LHCN-M2 (cell line): Measurements from ENCODE around the gene SLC25A17. TPM values are rescaled to one million over a fixed set of nuclear protein-coding genes. Genes with fewer than 3 reads are reported as not detected.
A peak's percentile ranks its signal among the peaks of the same experiment; 100 is the strongest.
"Not testable (repeated sequence)": the region's sequence is repeated elsewhere in the genome, so short reads cannot be mapped to it uniquely, and the experiment has no call there.

Experiments
- DNase-seq: peaks from one replicate; pipeline ENCODE4 v3.0.0-alpha.2; 2012; ENCODE audit warnings: low read depth
- total RNA-seq: library from RNA; depleted of rRNA; stranded (reverse); fragments of >200 nt; gene quantifications from 2 replicates; pipeline ENCODE4 v1.2.3, GENCODE V29; 2014

SLC25A17 gene
- total RNA-seq, 1 experiment from 2014 or later, result 28.5 TPM

DNA sequence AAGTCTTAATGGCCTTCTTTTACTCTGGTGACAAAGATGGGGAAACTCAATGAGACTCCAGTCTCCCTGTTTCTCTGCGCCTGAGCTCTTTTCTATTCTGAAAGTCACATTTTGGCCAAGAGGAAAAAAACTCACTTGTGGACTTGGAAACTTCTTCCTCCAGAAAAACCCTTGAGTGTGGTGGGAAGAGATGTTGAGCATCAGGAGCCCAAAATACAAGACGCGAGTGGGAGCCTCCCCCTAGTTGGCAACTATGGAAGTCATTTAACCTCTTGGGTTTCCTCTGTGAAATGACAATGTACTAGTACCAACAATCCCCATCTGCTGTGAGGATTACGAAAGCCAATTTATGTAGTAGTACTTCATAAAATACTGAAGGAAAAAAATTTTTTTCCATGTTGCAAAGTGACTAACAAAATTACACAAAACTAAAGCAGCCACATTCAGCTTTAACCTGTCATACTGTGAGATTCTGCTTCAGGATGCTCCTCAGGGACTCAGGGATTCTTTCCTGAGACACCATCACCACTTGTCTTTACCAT, 524 bp upstream of the SLC25A17 start:
- peak; percentile 44 for DNase-seq

DNA sequence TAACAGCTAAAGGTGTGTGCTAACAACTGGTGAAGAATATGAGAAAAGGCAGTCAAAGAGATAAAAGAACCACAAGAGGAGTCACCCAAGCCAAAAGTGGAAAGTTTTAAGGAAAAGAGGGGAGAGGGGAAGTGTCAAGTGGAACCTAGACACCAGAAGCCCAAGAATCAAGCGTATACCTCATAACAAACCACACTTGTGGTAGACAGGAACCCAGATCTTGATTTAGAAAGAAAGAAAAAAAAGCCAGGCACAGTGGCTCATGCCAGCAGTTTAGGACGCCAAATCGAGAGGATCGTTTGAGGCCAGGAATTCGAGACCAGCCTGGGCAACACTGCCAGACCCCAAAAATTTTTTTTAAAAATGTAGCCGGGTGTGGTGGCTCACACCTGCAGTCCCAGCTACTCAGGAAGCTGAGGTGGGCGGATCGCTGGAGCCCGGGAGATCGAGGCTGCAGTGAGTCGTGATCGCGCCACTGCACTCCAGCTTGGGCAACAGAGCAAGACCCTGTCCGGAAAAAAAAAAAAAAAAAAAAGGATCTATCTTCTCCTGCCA, 877 bp downstream of the SLC25A17 start:
- DNase-seq, result no peak

DNA sequence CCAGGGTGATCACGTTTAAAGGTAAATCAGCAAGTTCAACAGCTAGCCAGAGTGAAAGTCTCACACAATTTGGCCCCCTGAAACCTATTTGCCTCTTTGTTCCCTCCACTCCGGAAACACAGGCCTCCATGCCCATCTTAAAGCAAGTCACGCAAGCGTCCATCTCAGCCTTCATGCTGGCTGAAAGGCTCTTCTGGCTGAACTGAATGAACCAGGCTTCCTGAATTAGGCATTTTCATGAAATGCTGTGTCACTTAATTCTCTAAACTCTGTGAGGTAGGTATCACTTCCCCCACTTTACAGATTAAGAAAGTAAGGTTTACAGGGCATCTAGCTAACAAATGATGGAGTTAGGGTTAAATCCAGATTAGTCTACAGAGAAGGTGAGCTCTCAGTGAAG, 1.4 kb downstream of the SLC25A17 start:
- no peak for DNase-seq

DNA sequence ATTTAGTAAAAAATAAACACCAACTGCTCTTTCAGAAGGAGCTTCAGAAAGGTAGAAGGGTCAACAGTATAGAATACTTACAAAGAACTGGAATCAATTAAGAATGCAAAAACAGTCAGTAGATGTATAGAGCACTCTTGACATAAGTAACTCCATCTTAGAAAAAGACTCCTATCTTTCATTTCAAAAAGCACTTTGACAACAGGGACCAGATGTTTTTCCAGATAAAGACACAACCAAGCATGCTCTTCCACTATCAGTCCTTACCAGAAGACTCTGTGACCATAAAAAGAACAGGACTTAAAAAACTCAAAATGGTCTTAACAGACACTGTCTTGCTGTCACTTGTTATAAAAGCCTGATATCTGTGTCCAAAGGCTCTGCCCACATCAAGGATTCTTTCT, 5.2 kb downstream of the SLC25A17 start:
- DNase-seq, result no peak

DNA sequence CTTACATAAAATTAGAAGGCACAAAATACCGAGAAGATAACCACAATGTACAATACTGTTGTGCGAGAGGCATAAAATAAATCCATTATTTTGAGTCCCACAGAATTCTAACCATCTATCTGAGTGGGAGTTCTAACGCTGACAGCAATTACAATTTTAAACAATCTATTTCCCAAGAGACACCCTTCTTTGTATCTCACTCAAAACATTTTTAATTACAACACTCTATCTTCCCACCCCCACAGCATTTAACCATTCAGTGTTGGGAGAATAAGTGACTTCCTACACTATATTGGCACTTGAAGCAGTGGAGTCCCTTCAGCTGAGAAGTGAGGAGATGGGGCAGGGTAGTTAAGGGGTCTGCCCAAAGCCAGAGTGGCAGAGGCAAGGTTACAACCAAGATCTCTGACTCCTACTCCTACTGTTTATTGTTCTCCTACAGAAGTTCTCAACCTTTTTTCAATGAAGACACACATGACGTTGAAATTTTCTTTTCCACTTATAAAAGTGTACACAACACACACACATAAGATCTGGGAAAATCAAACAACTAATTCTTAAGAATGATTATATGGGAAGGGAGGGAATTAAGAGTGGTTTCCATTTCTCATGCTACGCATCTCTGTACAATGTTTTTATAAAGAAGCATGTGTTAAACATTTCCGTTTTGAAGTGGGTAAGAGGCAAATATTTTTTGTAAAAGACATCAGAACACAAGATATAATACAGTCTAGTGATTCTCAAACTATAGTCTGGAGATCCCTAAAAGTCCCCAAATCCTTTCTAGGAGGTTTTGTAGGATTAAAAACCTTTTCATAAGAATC, 10.9 kb downstream of the SLC25A17 start:
- DNase-seq, result no peak

DNA sequence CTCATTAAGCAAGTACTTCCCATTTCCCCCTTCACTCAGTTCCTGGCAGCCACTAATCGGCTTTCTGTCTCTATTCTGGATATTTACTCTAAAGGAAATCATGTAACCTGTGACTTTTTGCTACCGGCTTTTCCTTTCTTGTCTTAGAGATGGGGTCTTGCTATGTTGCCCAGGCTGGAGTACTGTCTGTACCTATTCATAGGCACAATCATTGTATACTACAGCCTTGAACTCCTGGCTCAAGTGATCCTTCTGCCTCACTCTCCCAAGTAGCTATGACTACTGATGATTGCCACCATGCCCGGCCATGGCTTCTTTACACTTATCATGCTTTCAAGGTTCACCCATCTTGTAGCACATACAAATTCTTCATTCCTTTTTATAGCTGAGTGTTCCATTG, 12.4 kb downstream of the SLC25A17 start:
- no peak for DNase-seq

DNA sequence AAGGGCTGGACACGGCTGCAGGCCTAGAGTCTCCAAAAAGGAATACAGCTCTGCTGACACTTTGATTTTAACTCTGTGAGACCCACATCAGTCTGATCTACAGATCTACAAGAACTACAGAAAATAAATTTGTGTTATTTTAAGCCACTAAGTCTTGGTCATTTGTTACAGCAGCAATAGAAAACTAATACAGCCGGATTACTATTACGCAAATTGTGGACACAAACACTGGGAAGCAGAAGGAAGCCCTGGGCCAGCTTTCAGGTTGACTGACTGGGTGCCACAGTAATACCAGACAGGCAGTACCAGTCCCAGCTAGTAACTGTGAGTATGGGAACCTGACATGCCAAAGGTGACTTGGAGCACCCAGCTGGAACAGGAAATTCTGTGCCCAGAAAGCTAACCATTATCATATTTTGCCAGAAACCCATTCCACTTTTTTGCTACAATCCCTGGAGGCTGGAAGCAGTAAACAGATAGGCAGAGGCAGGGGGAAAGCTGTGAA, 13.4 kb downstream of the SLC25A17 start:
- DNase-seq, result no peak

DNA sequence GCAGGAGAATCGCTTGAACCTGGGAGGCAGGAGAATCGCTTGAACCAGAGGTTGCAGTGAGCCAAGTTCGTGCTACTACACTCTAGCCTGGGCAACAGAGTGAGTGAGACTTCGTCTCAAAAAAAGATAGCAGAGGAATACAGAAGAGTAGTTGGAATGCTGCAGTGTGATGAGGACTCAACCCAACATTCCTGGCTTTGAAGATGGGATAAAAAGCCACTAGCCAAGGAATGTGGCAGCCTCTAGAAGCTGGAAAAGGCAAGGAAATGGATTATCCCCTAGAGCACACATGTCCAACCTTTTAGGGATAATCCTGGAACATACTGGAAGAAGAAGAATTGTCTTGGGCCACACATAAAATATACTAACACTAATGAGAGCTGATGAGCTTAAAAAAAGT, 13.9 kb downstream of the SLC25A17 start:
- no peak for DNase-seq

DNA sequence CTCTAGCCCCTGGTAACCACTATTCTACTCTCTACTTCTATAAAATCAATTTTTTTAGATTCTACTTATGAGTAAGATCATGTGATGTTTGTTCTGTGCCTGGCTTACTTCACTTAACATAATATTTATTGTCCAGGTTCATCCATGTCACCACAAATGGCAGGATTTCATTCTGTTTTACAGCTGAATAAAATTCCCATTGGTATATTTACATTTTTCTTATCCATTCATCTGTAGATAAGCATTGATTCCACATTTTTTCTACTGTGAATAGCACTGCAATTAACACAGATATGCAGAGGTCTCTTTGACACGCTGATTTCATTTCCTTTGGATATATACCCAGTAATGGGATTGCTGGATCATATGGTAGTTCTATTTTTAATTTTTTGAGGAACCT, 15.8 kb downstream of the SLC25A17 start:
- DNase-seq, result no peak

DNA sequence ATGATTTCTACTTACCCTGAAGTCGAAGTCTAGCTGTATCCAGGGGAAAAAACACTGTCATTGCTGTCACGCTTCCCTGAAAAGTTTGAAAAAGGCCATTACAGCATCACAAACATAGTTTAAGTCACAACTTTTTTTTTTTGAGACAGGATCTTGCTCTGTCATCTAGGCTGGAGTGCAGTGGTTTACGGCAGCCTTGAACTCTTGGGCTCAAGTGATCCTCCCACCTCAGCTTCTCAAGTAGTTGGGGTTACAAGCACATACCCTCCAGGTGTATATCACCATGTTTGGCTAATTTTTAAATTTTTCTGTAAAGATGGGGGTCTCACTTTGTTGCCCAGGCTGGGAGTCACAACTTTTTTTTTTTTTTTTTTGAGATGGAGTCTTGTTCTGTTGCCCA, 20.1 kb downstream of the SLC25A17 start:
- no peak for DNase-seq

DNA sequence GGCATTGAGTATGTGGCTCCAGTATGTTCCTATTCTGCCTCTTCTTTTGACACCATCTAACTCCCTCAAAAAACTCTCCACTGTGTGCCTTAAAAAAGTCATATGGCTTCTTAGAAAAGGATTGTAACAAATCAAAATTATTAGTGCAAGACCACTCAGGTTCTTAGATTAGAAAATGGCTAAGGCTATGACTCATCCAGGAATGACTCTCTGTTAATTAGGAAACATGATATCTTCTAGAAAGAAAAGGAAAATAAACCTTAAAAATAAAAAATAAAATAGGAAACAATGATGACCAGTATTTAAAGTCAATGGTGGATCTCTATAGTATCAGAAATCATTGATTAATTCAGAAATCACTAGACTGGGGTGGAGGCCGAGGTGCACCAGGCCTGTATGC, 21.7 kb downstream of the SLC25A17 start:
- peak; percentile 22 for DNase-seq

DNA sequence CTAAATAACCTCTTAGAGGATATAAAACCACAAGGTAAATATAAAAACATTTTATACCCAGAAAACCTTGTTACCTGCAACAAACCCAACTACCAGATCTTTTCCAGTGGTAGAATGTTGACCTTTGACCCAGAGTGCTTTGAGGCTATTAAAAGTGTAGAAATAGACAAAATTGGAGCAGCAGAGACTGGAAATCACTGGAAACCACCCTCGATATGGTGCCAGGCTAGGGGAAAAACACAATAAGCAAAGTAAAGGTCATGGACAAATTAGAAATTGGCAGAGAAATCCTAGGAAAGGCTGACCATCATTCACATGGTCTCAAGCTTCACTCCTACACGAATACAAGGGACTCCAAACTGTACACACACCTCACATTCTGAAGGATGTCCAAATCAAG, 26.7 kb downstream of the SLC25A17 start:
- no peak for DNase-seq

DNA sequence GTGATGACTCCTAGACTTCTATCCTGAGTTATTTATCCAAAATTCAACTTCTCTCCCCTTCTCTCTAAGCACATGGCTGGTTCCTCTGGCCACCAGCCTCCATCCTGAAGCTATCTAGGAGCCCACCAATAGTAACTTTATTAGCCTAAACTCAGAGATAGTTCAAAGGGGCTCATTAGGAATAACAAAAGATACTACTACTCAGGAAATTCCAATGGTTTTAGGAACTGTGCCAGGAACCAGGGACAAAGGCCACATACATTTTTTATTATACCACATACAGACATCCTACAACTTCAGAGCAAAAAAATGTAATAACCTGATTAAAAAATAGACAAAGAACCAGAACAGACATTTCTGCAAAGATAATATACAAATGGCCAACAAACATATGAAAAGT, 27.9 kb downstream of the SLC25A17 start:
- DNase-seq, result peak; percentile 12

DNA sequence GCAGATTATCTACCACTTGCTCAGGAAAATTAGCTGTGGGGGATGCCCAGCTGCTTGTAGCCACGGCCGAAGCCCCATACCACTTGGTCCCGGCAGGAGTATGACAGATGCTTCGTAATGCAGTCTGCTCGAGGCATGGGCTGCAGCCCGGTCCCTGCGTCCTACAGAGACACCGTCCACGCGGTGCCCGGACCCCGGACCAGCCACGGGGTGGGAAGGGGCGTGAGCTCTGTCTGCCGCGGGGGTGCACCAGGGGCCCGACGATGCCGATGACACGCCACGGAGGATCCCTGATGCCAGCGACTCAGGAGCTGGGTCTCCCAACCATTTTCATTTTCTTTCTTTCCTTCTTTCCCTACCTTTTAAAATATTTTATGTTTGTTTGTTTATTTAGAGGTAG, 30.0 kb downstream of the SLC25A17 start:
- DNase-seq, result no peak

DNA sequence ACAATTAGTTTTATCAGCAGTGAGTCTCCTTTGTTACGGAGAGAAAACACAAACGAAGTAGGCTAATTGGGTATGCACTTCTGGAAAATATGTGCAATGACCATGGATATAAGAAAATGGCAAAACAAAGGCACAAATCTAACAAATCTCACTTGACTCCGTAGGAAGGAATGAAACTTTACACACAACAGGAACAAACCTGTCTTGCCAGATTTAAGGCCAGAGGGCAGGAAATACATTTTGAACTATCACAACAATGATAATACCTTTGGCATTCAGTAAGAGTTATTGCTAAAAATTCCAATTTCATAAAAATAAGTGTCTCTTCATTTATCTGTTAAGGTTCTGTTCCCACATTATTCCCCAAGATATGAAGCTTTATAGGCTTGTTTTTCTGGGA, 36.6 kb downstream of the SLC25A17 start:
- DNase-seq, result no peak

DNA sequence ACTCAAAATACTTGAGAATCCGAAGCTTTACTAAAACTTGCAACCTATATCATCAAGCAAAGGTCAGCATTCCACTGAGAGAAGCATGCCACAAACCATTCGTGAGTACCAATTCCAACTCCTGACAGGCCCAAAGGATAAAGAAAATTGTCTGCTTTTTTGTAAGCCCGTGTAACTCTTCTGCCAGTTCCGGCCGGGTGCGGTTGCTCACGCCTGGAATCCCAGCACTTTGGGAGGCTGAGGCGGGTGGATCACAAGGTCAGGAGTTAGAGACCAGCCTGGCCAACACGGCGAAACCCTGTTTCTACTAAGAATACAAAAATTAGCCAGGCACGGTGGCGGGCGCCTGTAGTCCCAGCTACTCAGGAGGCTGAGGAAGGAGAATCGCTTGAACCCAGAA, 37.4 kb downstream of the SLC25A17 start:
- not testable (repeated sequence) for DNase-seq

DNA sequence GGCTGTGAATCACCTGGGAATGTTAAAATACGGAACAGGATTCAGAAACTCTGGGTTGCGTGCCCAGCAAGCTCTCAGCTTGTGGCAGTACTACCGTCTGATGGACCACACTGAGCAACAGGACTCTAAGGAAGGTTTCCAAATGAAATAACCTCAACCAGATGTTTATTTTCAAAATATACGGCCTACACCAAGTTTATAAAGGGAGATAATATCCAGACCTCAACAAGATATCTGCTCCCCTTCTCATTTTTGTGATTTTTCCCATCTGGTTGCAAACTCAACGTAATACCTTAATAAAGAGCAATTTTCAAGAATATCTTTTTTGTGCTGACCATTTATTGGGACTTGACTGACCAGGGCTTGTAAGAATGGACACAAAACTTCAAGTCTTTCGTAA, 49.4 kb downstream of the SLC25A17 start:
- DNase-seq, result no peak

DNA sequence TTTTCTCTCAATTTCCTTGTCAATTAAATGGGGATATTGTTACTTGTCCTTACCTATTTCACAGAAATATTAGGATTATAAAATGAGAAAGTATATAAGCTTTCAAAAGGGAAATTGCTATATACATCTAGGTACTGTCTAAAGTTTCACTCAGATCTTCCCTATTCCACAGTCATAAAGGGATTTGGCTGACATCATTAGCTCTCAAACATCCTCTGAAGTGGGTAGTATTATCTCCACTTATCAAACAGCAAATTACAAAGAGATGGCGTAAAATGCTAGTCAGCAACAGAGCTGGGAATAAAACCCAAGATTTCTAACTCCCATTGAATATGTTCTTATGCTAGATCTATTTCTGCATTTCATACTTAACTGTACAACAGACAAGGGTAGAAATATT, 50.9 kb downstream of the SLC25A17 start:
- DNase-seq, result no peak

DNA sequence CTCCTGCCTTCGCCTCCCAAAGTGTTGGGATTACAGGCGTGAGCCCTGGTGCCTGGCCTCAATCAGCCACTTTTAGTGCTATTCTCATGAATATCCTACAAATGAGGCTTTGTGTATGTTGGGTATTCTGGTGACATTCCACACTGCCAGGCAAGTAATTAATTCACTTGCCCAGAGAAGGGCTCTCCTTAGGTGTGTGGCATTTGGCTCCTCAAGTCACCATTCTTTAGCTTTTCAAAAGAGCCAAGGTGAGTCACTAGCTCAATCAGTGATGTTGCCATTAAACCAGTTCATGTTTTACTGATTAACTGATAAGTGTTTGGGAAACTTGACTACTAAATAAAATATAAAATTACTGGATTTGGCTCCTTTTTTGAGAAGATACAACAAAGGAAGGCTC, 52.2 kb downstream of the SLC25A17 start:
- no peak for DNase-seq

DNA sequence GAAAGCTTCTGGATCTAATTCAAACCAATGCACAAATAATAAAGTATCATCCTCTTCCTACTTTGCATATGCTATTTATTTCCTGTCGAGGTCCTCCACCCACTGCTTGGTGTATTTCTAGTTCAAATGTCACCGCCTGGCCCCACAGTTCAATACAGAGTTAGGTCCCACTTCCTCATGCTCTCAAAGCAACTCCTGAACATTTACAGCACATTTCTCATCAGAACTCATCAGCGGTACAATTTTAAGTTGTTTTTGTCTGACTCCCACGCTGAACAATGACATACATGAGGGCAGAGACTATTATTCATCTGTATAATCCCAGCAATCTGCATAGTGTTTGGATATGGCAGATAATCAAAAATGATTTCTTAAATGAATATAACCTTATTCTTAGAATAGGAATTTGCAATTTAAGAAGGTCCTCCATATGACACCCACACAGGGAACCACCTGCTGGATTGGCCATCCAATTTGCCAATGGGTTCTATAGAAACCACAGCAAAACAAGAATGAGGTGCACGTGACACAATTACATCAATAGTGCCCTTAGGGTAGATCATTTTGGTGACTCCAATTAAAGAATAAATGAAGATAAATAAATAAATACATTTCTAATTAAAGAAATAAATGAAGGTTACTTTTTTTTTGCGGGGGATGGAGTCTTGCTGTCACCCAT, 54.2 kb downstream of the SLC25A17 start:
- DNase-seq, result no peak

DNA sequence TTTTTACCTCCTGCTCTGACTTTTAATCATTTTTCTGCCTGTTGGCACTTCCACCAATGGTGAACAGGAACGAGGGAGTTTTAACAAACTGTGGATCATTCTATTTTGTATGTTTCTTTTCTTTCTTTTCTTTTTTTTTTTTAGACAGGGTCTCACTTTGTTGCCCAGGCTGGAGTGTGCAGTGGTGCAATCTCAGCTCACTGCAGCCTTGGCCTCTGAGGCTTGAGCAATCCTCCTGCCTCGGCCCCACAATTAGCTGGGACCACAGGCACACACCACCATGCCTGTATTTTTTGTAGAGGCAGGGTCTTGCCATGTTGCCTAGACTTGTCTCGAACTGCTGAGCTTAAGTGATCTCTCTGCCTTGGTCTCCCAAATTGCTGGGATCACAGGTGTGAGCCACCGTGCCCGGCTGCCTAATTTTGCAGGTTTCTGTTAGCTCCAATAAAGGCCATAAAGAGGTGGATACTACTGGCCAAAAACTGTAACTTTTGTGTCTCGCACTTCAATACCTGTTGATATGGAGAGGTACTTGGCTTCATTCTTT, 59.8 kb downstream of the SLC25A17 start:
- no peak for DNase-seq

DNA sequence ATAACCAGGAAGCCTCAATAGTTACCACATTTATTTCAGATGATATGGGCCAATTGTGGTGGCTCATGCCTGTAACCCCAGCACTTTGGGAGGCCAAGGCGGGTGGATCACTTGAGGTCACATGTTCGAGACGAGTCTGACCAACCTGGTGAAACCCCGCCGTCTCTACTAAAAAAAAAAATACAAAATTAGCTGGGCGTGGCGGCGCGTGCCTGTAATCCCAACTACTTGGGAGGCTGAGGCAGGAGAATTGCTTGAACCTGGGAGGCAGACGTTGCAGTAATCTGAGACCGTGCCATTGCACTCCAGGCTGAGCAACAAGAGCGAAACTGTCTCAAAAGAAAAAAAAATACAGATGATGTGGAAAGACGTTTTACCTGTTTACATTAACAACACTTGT, 60.3 kb downstream of the SLC25A17 start:
- DNase-seq, result not testable (repeated sequence)
